HL-60 (cell line): ENCODE measurements around the gene FOXO1.

Source experiments
- GABPA ChIP-seq: IDR thresholded peaks from 2 replicates; pipeline ENCODE4 v1.6.1; 2012; ENCODE audit warnings: low read depth
- POLR2AphosphoS5 ChIP-seq: IDR thresholded peaks from 2 replicates; pipeline ENCODE4 v1.6.1; 2012; ENCODE audit warnings: low read depth
- SPI1 ChIP-seq: IDR thresholded peaks from 2 replicates; pipeline ENCODE4 v1.6.1; 2012; ENCODE audit warnings: low read depth, mild to moderate bottlenecking, borderline replicate concordance
- TF ChIP-seq, protein P1 (sequence below): IDR thresholded peaks from one replicate; pipeline ENCODE4 v1.5.1; 2011; ENCODE audit warnings: low read length, control low read depth, inconsistent platforms; ENCODE audit not compliant: insufficient read depth
- TF ChIP-seq, protein P2 (sequence below): IDR thresholded peaks from 2 replicates; pipeline ENCODE4 v1.6.1; 2012; ENCODE audit warnings: low read depth; ENCODE audit not compliant: insufficient replicate concordance

DNA sequence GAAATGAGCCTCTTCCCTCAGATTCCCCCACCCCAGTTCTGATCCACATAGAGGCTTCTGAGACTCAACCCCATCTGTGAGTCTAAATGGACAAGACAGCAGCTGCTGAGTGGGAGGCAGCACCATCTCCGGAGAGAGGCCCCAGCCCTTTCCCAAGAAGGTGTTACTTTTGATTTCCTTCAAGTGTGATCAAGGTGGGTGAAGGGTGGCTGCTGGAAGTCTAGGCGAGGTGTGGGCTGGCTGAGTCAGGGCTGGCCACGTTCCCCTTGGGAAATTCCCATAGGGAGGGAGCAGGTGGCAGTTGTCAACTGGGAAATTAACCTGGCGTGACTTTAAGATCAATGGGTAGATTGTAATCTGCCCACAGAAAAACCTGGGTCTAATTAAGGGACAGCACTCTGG lies 148.0 kb downstream of the FOXO1 start:
- TF ChIP-seq, protein P1, sequence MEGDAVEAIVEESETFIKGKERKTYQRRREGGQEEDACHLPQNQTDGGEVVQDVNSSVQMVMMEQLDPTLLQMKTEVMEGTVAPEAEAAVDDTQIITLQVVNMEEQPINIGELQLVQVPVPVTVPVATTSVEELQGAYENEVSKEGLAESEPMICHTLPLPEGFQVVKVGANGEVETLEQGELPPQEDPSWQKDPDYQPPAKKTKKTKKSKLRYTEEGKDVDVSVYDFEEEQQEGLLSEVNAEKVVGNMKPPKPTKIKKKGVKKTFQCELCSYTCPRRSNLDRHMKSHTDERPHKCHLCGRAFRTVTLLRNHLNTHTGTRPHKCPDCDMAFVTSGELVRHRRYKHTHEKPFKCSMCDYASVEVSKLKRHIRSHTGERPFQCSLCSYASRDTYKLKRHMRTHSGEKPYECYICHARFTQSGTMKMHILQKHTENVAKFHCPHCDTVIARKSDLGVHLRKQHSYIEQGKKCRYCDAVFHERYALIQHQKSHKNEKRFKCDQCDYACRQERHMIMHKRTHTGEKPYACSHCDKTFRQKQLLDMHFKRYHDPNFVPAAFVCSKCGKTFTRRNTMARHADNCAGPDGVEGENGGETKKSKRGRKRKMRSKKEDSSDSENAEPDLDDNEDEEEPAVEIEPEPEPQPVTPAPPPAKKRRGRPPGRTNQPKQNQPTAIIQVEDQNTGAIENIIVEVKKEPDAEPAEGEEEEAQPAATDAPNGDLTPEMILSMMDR, result no peak
- no peak for TF ChIP-seq GABPA
- TF ChIP-seq POLR2AphosphoS5, result no peak
- TF ChIP-seq, protein P2, sequence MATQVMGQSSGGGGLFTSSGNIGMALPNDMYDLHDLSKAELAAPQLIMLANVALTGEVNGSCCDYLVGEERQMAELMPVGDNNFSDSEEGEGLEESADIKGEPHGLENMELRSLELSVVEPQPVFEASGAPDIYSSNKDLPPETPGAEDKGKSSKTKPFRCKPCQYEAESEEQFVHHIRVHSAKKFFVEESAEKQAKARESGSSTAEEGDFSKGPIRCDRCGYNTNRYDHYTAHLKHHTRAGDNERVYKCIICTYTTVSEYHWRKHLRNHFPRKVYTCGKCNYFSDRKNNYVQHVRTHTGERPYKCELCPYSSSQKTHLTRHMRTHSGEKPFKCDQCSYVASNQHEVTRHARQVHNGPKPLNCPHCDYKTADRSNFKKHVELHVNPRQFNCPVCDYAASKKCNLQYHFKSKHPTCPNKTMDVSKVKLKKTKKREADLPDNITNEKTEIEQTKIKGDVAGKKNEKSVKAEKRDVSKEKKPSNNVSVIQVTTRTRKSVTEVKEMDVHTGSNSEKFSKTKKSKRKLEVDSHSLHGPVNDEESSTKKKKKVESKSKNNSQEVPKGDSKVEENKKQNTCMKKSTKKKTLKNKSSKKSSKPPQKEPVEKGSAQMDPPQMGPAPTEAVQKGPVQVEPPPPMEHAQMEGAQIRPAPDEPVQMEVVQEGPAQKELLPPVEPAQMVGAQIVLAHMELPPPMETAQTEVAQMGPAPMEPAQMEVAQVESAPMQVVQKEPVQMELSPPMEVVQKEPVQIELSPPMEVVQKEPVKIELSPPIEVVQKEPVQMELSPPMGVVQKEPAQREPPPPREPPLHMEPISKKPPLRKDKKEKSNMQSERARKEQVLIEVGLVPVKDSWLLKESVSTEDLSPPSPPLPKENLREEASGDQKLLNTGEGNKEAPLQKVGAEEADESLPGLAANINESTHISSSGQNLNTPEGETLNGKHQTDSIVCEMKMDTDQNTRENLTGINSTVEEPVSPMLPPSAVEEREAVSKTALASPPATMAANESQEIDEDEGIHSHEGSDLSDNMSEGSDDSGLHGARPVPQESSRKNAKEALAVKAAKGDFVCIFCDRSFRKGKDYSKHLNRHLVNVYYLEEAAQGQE, result no peak
- TF ChIP-seq SPI1, result no peak
